NCI-H2029 treated with DMSO at 0.1 percent for 48 hours (cell line): Measurements from ENCODE around the gene TMCO1.
"Not testable (repeated sequence)": the region's sequence is repeated elsewhere in the genome, so short reads cannot be mapped to it uniquely, and the experiment has no call there.

Source experiments
- DNase-seq: peaks from one replicate; lab custom pipeline; 2025; lab: John Stamatoyannopoulos, UW

TMCO1 gene

DNA sequence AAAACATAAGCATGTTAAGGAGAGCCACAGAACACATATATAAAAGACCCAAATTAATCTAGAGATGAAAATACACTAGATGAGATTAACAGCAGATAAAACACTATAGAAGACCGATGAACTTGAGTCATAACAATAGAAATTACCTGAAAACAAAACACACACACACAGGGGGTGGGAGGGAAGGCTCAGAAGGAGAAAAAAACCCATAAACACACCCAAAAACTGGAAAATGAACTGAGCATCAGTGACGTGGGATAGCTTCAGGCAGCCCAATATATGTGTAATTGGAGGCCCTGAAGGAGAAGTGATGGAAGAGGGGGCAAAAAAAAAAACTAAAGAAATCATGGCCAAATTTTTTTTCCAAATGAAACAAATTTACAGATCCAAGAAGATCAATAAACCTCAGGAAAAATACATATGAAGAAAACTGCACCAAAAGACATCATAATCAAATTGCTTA lies 81.7 kb downstream of the TMCO1 start:
- DNase-seq, result no peak

DNA sequence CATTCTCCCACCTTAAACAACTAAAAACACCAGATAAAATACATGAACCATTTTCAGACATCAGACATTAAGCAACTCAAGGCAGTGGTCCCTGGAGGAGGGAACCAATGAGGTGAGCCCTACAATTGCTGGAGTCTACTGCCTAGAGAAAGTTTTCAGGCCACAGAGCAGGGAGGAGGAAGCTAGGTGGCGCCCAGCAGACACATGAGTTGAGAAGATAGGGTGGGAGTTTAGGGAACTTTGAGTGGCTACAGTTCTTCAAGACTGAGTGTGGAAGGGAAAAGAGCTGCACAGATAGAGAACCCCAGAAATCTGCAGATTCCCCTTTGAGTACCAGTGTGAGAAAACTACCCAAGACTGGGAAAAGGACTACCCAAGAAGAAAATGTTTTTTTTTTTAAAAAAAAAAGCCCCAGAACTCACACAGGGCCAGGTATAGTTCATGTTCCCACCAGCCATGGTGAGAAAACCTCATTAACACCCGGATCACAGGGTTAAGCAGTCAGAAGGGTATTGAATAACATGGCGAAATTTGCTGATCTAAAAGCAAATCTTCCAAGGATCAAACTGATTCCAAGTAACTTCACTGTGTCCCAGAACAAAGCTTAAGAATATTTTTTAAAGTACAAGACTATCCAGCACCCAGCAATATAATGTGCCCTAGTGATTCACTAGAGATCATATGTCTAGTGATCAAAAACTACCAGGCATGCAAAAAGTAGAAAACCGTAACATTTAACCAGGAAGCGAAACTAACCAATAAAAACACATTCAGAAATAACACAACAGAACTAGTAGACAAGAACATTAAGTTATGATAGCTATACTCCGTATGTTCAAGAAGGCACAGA lies 82.3 kb downstream of the TMCO1 start:
- no peak for DNase-seq

- no peak for DNase-seq
These were observed 84.7 kb downstream of the TMCO1 start for GRCh38 chr1:165683848-165684485.

DNA sequence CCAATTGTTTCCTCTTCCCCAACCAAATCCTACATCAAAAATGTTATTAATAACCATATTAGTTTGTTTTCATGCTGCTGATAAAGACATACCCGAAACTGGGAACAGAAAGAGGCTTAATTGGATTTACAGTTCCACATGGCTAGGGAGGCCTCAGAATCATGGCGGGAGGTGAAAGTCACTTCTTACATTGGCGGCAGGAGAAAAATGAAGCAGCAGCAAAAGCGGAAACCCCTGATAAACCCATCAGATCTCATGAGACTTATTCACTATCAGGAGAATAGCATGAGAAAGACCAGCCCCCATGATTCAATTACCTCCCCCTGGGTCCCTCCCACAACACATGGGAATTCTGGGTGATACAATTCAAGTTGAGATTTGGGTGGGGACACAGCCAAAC lies 87.9 kb downstream of the TMCO1 start:
- not testable (repeated sequence) for DNase-seq

DNA sequence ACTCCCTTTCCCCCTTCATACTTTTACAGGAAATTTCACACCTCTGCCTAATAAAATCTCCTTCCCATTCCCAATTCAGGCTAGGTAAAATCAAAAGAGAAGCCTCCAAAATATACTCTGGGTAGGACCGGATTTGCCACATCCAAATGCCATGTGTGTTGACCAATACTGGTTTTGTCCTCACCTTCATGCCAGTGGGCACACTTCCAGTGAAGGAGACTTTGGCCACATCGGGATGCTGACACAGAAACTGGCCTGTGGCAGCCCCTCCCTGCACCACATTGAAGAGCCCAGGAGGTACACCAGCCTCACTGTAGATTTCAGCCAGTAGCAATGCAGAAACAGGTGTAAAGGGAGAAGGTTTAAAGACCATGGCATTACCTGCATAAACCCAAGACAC lies 88.4 kb downstream of the TMCO1 start:
- DNase-seq, result no peak

DNA sequence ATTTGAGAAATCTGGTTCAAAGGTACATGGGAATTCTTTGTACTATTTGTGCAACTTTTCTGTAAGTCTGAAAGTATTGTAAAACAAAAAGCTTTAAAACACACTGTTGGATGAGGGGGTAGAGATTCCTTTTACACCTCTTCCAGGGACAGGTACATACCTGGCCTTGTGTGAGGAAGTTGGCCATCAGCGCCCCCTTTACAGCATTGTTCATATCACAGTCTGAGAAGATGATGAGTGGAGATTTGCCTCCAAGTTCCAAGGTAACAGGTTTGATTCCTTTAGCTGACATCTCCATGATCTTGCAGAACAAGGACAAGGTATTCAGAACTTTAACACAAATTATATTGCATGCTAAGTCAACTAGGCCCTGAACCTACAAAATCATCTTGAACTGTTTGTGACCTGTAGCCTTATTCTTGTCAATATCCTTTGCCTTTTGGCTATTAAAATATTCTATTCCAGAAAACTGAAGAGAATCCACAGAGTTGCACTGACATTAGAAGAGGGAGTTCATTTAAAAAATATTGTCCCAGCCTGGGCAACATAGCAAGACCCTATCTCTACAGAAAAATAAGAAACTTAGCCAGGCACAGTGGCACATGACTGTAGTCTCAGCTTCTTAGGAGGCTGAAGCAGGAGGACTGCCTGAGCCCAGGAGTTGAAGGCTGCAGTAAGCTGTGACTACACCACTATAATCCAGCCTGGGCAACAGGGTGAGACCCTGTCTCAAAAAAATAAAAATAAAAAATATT lies 89.2 kb downstream of the TMCO1 start:
- no peak for DNase-seq

DNA sequence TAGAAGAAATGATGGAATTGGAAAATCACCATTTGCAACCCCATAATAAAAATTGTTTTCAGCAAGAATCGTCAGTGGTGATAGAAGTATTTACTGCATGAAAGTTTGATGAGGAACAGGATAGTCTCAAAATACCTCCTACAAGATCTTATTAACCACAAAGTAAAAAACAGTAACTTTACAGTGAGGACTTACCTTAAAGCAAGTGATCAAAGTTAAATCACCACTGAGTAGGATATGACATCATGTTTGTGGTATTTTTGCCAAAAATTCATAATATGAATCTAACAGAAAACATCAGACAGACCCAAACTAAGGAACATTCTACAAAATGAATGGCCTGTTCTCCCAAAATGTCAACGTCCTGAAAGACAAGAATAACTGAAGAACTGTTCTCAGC lies 90.2 kb downstream of the TMCO1 start:
- no peak for DNase-seq
